HepG2 (cell line): ENCODE results near the gene RAC3. TPM values are rescaled to one million over a fixed set of nuclear protein-coding genes. Genes with fewer than 3 reads are reported as not detected.

Source experiments
- ARID5B ChIP-seq: IDR thresholded peaks from 2 replicates; pipeline ENCODE4 v1.4.0; 2020; ENCODE audit warnings: mild to moderate bottlenecking, missing genetic modification reagents
- ATF7 ChIP-seq, 2 experiments: fragments of 450-650 bp in 1 of 2; sonication (generic) in 1 of 2; formaldehyde crosslinking in 1 of 2; IDR thresholded peaks; 2 replicates each; pipeline versions ENCODE4 v1.4.0 to v1.6.1; 2016 to 2020; ENCODE audit warnings: antibody characterized with exemption in 1 of 2, mild to moderate bottlenecking in 1 of 2, missing genetic modification reagents in 1 of 2
- CHD2 ChIP-seq: IDR thresholded peaks from 2 replicates; pipeline ENCODE4 v1.6.1; 2011; ENCODE audit warnings: low read depth, low read length, improper control_type of control experiment
- POLR2AphosphoS5 ChIP-seq: IDR thresholded peaks from 2 replicates; pipeline ENCODE4 v1.6.1; 2012; ENCODE audit warnings: low read depth, low read length
- PTBP1 ChIP-seq: fragments of 200-400 bp; formaldehyde crosslinking; IDR thresholded peaks from 2 replicates; pipeline ENCODE4 v1.6.1; 2018; ENCODE audit warnings: low read length, low read depth; ENCODE audit not compliant: poor library complexity, severe bottlenecking
- RBM39 ChIP-seq: fragments of 200-400 bp; formaldehyde crosslinking; IDR thresholded peaks from one replicate; pipeline ENCODE4 v1.6.1; 2018; ENCODE audit warnings: antibody characterized with exemption, mild to moderate bottlenecking, low read depth, low read length; ENCODE audit not compliant: poor library complexity, severe bottlenecking
- SCMH1 ChIP-seq: sonication (generic); formaldehyde crosslinking; IDR thresholded peaks from 2 replicates; pipeline ENCODE4 v1.9.0; 2021; ENCODE audit warnings: missing genetic modification reagents, mild to moderate bottlenecking, borderline replicate concordance
- SMYD3 ChIP-seq: sonication (generic); formaldehyde crosslinking; IDR thresholded peaks from 2 replicates; pipeline ENCODE4 v1.8.1; 2023; ENCODE audit warnings: mild to moderate bottlenecking, missing genetic modification reagents
- ZFYVE20 ChIP-seq: sonication (generic); formaldehyde crosslinking; IDR thresholded peaks from 2 replicates; pipeline ENCODE4 v1.8.0; 2023; ENCODE audit warnings: low read depth, mild to moderate bottlenecking, moderate library complexity, missing genetic modification reagents, borderline replicate concordance
- ZNF709 ChIP-seq: sonication (generic); formaldehyde crosslinking; IDR thresholded peaks from 2 replicates; pipeline ENCODE4 v1.5.0; 2020; ENCODE audit warnings: mild to moderate bottlenecking, missing genetic modification reagents
- ZZZ3 ChIP-seq: sonication (generic); formaldehyde crosslinking; IDR thresholded peaks from 2 replicates; pipeline ENCODE4 v1.4.0; 2020; ENCODE audit warnings: missing genetic modification reagents, mild to moderate bottlenecking, borderline replicate concordance
- polyA plus RNA-seq, 8 experiments: library from polyadenylated mRNA; depleted of rRNA in 3 of 8; stranded (reverse) in 7 of 8; unstranded in 1 of 8; fragments of >200 nt; fragmentation: Illumina TruSeq in 4 of 8; extraction: Trizol in 4 of 8; gene quantifications; 2 replicates each; pipeline versions ENCODE4 v1.2.1 to v1.2.3, GENCODE V29; 2011 to 2016; ENCODE audit warnings: low read depth in 4 of 8, missing spikeins in 1 of 8, mixed read lengths in 1 of 8; ENCODE audit not compliant: insufficient read depth in 1 of 8
- total RNA-seq, 5 experiments: library from RNA; depleted of rRNA; stranded (reverse); fragments of >200 nt; fragmentation: Illumina TruSeq; extraction: Trizol; gene quantifications; 2 replicates each; pipeline ENCODE4 v1.2.3, GENCODE V29; 2016; ENCODE audit warnings: low read depth in 1 of 5
- TF ChIP-seq, protein P1 (sequence below): sonication (generic); formaldehyde crosslinking; IDR thresholded peaks from 2 replicates; pipeline ENCODE4 v1.4.0; 2020; ENCODE audit warnings: missing genetic modification reagents, borderline replicate concordance
- TF ChIP-seq, protein P2 (sequence below): sonication (generic); formaldehyde crosslinking; IDR thresholded peaks from 2 replicates; pipeline ENCODE4 v1.8.1; 2022; ENCODE audit warnings: low read depth, mild to moderate bottlenecking, missing genetic modification reagents
- TF ChIP-seq, protein P3 (sequence below): sonication (generic); formaldehyde crosslinking; IDR thresholded peaks from 2 replicates; pipeline ENCODE4 v1.8.0; 2023; ENCODE audit warnings: mild to moderate bottlenecking, missing genetic modification reagents
- TF ChIP-seq, protein P4 (sequence below): sonication (generic); formaldehyde crosslinking; IDR thresholded peaks from 2 replicates; pipeline ENCODE4 v1.4.0; 2020; ENCODE audit warnings: missing genetic modification reagents

Gene RAC3
- total and polyA plus RNA-seq, 2 of the 13 experiments (the other 11 are each of a cell fraction or from before 2014, with no cell fraction given) = 10.5 to 21.3 TPM

GRCh38 chr17:81994593-81995462, 36.6 kb upstream of the RAC3 start (continued):
- TF ChIP-seq, protein P1, sequence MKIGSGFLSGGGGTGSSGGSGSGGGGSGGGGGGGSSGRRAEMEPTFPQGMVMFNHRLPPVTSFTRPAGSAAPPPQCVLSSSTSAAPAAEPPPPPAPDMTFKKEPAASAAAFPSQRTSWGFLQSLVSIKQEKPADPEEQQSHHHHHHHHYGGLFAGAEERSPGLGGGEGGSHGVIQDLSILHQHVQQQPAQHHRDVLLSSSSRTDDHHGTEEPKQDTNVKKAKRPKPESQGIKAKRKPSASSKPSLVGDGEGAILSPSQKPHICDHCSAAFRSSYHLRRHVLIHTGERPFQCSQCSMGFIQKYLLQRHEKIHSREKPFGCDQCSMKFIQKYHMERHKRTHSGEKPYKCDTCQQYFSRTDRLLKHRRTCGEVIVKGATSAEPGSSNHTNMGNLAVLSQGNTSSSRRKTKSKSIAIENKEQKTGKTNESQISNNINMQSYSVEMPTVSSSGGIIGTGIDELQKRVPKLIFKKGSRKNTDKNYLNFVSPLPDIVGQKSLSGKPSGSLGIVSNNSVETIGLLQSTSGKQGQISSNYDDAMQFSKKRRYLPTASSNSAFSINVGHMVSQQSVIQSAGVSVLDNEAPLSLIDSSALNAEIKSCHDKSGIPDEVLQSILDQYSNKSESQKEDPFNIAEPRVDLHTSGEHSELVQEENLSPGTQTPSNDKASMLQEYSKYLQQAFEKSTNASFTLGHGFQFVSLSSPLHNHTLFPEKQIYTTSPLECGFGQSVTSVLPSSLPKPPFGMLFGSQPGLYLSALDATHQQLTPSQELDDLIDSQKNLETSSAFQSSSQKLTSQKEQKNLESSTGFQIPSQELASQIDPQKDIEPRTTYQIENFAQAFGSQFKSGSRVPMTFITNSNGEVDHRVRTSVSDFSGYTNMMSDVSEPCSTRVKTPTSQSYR = peak; percentile 35; the same call in 1 of the 2 replicates
- TF ChIP-seq, protein P2, sequence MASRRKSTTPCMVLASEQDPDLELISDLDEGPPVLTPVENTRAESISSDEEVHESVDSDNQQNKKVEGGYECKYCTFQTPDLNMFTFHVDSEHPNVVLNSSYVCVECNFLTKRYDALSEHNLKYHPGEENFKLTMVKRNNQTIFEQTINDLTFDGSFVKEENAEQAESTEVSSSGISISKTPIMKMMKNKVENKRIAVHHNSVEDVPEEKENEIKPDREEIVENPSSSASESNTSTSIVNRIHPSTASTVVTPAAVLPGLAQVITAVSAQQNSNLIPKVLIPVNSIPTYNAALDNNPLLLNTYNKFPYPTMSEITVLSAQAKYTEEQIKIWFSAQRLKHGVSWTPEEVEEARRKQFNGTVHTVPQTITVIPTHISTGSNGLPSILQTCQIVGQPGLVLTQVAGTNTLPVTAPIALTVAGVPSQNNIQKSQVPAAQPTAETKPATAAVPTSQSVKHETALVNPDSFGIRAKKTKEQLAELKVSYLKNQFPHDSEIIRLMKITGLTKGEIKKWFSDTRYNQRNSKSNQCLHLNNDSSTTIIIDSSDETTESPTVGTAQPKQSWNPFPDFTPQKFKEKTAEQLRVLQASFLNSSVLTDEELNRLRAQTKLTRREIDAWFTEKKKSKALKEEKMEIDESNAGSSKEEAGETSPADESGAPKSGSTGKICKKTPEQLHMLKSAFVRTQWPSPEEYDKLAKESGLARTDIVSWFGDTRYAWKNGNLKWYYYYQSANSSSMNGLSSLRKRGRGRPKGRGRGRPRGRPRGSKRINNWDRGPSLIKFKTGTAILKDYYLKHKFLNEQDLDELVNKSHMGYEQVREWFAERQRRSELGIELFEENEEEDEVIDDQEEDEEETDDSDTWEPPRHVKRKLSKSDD (CRISPR knock-in tag) = peak; percentile 67; the same call in 1 of the 2 replicates
- TF ChIP-seq SMYD3 (peak; percentile 83; the same call in 1 of the 2 replicates), ZFYVE20 (CRISPR knock-in tag) (no peak), POLR2AphosphoS5 (peak; percentile 55), RBM39 (no peak), SCMH1 (no peak), PTBP1 (peak; percentile 22), CHD2 (peak; percentile 39; the same call in 1 of the 2 replicates), ARID5B (CRISPR knock-in tag) (no peak; the same call in 1 of the 2 replicates), ATF7 (IDR thresholded peaks at IDR 0.05) (no peak), ATF7 (CRISPR knock-in tag; IDR thresholded peaks at IDR 0.05) (no peak), ZNF709 (CRISPR knock-in tag) (no peak), ZZZ3 (CRISPR knock-in tag) (no peak)
- TF ChIP-seq, protein P3, sequence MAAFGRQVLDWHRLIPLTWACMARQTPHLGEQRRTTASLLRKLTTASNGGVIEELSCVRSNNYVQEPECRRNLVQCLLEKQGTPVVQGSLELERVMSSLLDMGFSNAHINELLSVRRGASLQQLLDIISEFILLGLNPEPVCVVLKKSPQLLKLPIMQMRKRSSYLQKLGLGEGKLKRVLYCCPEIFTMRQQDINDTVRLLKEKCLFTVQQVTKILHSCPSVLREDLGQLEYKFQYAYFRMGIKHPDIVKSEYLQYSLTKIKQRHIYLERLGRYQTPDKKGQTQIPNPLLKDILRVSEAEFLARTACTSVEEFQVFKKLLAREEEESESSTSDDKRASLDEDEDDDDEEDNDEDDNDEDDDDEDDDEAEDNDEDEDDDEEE = no peak
- TF ChIP-seq, protein P4, sequence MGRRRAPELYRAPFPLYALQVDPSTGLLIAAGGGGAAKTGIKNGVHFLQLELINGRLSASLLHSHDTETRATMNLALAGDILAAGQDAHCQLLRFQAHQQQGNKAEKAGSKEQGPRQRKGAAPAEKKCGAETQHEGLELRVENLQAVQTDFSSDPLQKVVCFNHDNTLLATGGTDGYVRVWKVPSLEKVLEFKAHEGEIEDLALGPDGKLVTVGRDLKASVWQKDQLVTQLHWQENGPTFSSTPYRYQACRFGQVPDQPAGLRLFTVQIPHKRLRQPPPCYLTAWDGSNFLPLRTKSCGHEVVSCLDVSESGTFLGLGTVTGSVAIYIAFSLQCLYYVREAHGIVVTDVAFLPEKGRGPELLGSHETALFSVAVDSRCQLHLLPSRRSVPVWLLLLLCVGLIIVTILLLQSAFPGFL (CRISPR knock-in tag) = no peak
